ENCODE data around the gene WEE2. TPM values are rescaled to one million over a fixed set of nuclear protein-coding genes. Genes with fewer than 3 reads are reported as not detected.

The WEE2 gene
- polyA plus RNA-seq, 4 donors: 2.1 TPM; not detected in 3

- Histone ChIP-seq H3K27ac (ENCODE audit: low read depth in 1 of 3, low read length in 2 of 3) (peak overlapping the region in 1 of 3 donors; percentile 85), H3K9me3 (ENCODE audit: control insufficient read depth in 2 of 2, insufficient read depth in 1 of 2, low read depth in 1 of 2, low read length in 1 of 2) (no peaks in the 10 kb centered on the region), H3K27me3 (ENCODE audit: control insufficient read depth in 3 of 3, insufficient read depth in 3 of 3, low read length in 3 of 3) (no peaks in the 10 kb centered on the region), H3K4me3 (ENCODE audit: low read depth in 1 of 3, low read length in 3 of 3) (no peak overlapping the region), H3K4me1 (ENCODE audit: control insufficient read depth in 3 of 3, insufficient read depth in 2 of 3, low read depth in 1 of 3, low read length in 2 of 3) (peaks cover 0 to 35% (median 0%) of the 10 kb centered on the region in 3 donors), H3K36me3 (ENCODE audit: control insufficient read depth in 3 of 3, insufficient read depth in 2 of 3, low read depth in 1 of 3, low read length in 3 of 3) (no peaks in the 10 kb centered on the region)
- peak in 1 of 2 donors; percentile 79 for DNase-seq
- FAIRE-seq: no peak
- 80 to 88% (median 81%) methylated on average over 5 of the region's 5 CpGs for WGBS, 3 donors
Observed at GRCh38 chr7:141712603-141713255, 4.6 kb downstream of the WEE2 start.

- Histone ChIP-seq H3K4me1 (ENCODE audit: control insufficient read depth in 3 of 3, insufficient read depth in 2 of 3, low read depth in 1 of 3, low read length in 2 of 3) (peaks cover 0 to 35% (median 0%) of the 10 kb centered on the region in 3 donors), H3K9me3 (ENCODE audit: control insufficient read depth in 2 of 2, insufficient read depth in 1 of 2, low read depth in 1 of 2, low read length in 1 of 2) (no peaks in the 10 kb centered on the region), H3K27ac (ENCODE audit: low read depth in 1 of 3, low read length in 2 of 3) (peak overlapping the region in 1 of 3 donors; percentile 85), H3K27me3 (ENCODE audit: control insufficient read depth in 3 of 3, insufficient read depth in 3 of 3, low read length in 3 of 3) (no peaks in the 10 kb centered on the region), H3K36me3 (ENCODE audit: control insufficient read depth in 3 of 3, insufficient read depth in 2 of 3, low read depth in 1 of 3, low read length in 3 of 3) (no peaks in the 10 kb centered on the region), H3K4me3 (ENCODE audit: low read depth in 1 of 3, low read length in 3 of 3) (no peak overlapping the region)
- WGBS, 3 donors: 33 to 68% (median 54%) methylated on average over 1 of the region's 1 CpG
- FAIRE-seq (no peak), DNase-seq (peak in 1 of 2 donors; percentile 60)
Observed at GRCh38 chr7:141713890-141714289, 5.7 kb downstream of the WEE2 start.

GRCh38 chr7:141714571-141714970 is 6.4 kb downstream of the WEE2 start:
- Histone ChIP-seq H3K4me1 (ENCODE audit: control insufficient read depth in 3 of 3, insufficient read depth in 2 of 3, low read depth in 1 of 3, low read length in 2 of 3) (peaks cover 0 to 35% (median 0%) of the 10 kb centered on the region in 3 donors), H3K27ac (ENCODE audit: low read depth in 1 of 3, low read length in 2 of 3) (peak overlapping the region in 1 of 3 donors; percentile 85), H3K36me3 (ENCODE audit: control insufficient read depth in 3 of 3, insufficient read depth in 2 of 3, low read depth in 1 of 3, low read length in 3 of 3) (no peaks in the 10 kb centered on the region), H3K9me3 (ENCODE audit: control insufficient read depth in 2 of 2, insufficient read depth in 1 of 2, low read depth in 1 of 2, low read length in 1 of 2) (no peaks in the 10 kb centered on the region), H3K4me3 (ENCODE audit: low read depth in 1 of 3, low read length in 3 of 3) (peak overlapping the region in 1 of 3 donors; percentile 16), H3K27me3 (ENCODE audit: control insufficient read depth in 3 of 3, insufficient read depth in 3 of 3, low read length in 3 of 3) (no peaks in the 10 kb centered on the region)
- FAIRE-seq (no peak), DNase-seq (no peak)
- WGBS, 3 donors: 78 to 90% (median 81%) methylated on average over 2 of the region's 2 CpGs

GRCh38 chr7:141715018-141715417 is 6.9 kb downstream of the WEE2 start:
- peak overlapping the region in 1 of 3 donors; percentile 24 for H3K4me3 ChIP-seq (ENCODE audit: low read depth in 1 of 3, low read length in 3 of 3)
- DNase-seq: peak in 1 of 2 donors; percentile 75

GRCh38 chr7:141715794-141716689 is 7.9 kb downstream of the WEE2 start:
- peak overlapping the region in 1 of 3 donors; percentile 81 for H3K27ac ChIP-seq (ENCODE audit: low read depth in 1 of 3, low read length in 2 of 3)
- no peaks in the 10 kb centered on the region for H3K27me3 ChIP-seq (ENCODE audit: control insufficient read depth in 3 of 3, insufficient read depth in 3 of 3, low read length in 3 of 3)
- H3K4me1 ChIP-seq (ENCODE audit: control insufficient read depth in 3 of 3, insufficient read depth in 2 of 3, low read depth in 1 of 3, low read length in 2 of 3): peaks cover 0 to 39% (median 0%) of the 10 kb centered on the region in 3 donors
- no peak for DNase-seq
- no peaks in the 10 kb centered on the region for H3K9me3 ChIP-seq (ENCODE audit: control insufficient read depth in 2 of 2, insufficient read depth in 1 of 2, low read depth in 1 of 2, low read length in 1 of 2)
- H3K36me3 ChIP-seq (ENCODE audit: control insufficient read depth in 3 of 3, insufficient read depth in 2 of 3, low read depth in 1 of 3, low read length in 3 of 3): no peaks in the 10 kb centered on the region
- 69 to 87% (median 81%) methylated on average over 6 of the region's 6 CpGs for WGBS, 3 donors
- H3K4me3 ChIP-seq (ENCODE audit: low read depth in 1 of 3, low read length in 3 of 3): peak overlapping the region in 1 of 3 donors; percentile 24
- no peak for FAIRE-seq

More at GRCh38 chr7:141715018-141715417, 6.9 kb downstream of the WEE2 start:
- no peaks in the 10 kb centered on the region for H3K9me3 ChIP-seq (ENCODE audit: control insufficient read depth in 2 of 2, insufficient read depth in 1 of 2, low read depth in 1 of 2, low read length in 1 of 2)
- whole genome bisulfite sequencing, 3 donors: 48 to 50% (median 49%) methylated on average over 4 of the region's 4 CpGs
- peaks cover 0 to 35% (median 0%) of the 10 kb centered on the region in 3 donors for H3K4me1 ChIP-seq (ENCODE audit: control insufficient read depth in 3 of 3, insufficient read depth in 2 of 3, low read depth in 1 of 3, low read length in 2 of 3)
- H3K27me3 ChIP-seq (ENCODE audit: control insufficient read depth in 3 of 3, insufficient read depth in 3 of 3, low read length in 3 of 3): no peaks in the 10 kb centered on the region
- no peak for FAIRE-seq
- H3K36me3 ChIP-seq (ENCODE audit: control insufficient read depth in 3 of 3, insufficient read depth in 2 of 3, low read depth in 1 of 3, low read length in 3 of 3): no peaks in the 10 kb centered on the region
- H3K27ac ChIP-seq (ENCODE audit: low read depth in 1 of 3, low read length in 2 of 3): peak overlapping the region in 1 of 3 donors; percentile 85

DNA sequence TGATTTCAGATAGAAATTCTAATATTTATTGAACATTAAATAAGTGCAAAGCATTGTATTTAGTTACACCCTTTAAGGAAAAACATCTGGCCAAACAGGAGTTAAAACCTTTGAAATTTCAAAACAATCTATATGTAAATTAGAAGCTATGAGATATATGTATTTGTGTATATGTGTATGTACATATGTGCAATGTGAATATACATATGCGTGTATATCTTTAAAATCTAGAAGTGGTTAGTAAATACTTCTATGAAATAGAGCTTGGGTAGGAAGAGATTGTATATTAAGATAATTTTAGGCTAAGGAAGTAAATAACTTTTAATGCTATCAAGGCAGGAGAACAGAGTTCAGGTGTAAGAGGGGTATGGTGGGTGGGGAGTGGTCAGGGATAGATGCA is 9.3 kb downstream of the WEE2 start:
- Histone ChIP-seq H3K4me3 (ENCODE audit: low read depth in 1 of 3, low read length in 3 of 3) (no peak overlapping the region), H3K9me3 (ENCODE audit: control insufficient read depth in 2 of 2, insufficient read depth in 1 of 2, low read depth in 1 of 2, low read length in 1 of 2) (no peaks in the 10 kb centered on the region), H3K4me1 (ENCODE audit: control insufficient read depth in 3 of 3, insufficient read depth in 2 of 3, low read depth in 1 of 3, low read length in 2 of 3) (peaks cover 0 to 31% (median 0%) of the 10 kb centered on the region in 3 donors), H3K36me3 (ENCODE audit: control insufficient read depth in 3 of 3, insufficient read depth in 2 of 3, low read depth in 1 of 3, low read length in 3 of 3) (no peaks in the 10 kb centered on the region), H3K27me3 (ENCODE audit: control insufficient read depth in 3 of 3, insufficient read depth in 3 of 3, low read length in 3 of 3) (no peaks in the 10 kb centered on the region), H3K27ac (ENCODE audit: low read depth in 1 of 3, low read length in 2 of 3) (no peak overlapping the region)
- WGBS, 3 donors: 93 to 100% (median 94%) methylated on average over 1 of the region's 1 CpG
- DNase-seq (no peak), FAIRE-seq (no peak)

DNA sequence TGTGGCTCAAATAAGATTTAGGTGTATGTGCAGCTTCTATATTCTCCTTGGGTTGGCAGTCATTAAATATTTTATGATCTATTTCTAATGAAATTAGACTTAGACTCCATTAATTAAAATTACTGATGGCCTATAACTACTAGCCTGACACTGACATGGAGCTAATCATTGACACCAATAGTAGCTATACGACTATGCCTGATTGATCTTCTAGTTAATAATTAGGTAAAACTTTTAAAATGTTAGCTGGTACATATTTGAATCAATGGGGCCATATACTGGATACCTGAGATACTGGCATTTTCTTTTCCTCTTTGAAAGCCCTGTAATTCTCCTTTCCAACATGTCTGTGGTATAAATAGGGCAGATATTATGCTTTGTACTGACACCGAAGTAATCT is 14.4 kb downstream of the WEE2 start:
- DNase-seq (no peak), FAIRE-seq (no peak)
- Histone ChIP-seq H3K27ac (ENCODE audit: low read depth in 1 of 3, low read length in 2 of 3) (no peak overlapping the region), H3K4me3 (ENCODE audit: low read depth in 1 of 3, low read length in 3 of 3) (no peak overlapping the region), H3K27me3 (ENCODE audit: control insufficient read depth in 3 of 3, insufficient read depth in 3 of 3, low read length in 3 of 3) (no peaks in the 10 kb centered on the region), H3K36me3 (ENCODE audit: control insufficient read depth in 3 of 3, insufficient read depth in 2 of 3, low read depth in 1 of 3, low read length in 3 of 3) (peaks cover 0 to 2% (median 0%) of the 10 kb centered on the region in 3 donors), H3K9me3 (ENCODE audit: control insufficient read depth in 2 of 2, insufficient read depth in 1 of 2, low read depth in 1 of 2, low read length in 1 of 2) (no peaks in the 10 kb centered on the region), H3K4me1 (ENCODE audit: control insufficient read depth in 3 of 3, insufficient read depth in 2 of 3, low read depth in 1 of 3, low read length in 2 of 3) (peaks cover 0 to 4% (median 0%) of the 10 kb centered on the region in 3 donors)
- WGBS, 3 donors: 38 to 67% (median 62%) methylated on average over 2 of the region's 2 CpGs

DNA sequence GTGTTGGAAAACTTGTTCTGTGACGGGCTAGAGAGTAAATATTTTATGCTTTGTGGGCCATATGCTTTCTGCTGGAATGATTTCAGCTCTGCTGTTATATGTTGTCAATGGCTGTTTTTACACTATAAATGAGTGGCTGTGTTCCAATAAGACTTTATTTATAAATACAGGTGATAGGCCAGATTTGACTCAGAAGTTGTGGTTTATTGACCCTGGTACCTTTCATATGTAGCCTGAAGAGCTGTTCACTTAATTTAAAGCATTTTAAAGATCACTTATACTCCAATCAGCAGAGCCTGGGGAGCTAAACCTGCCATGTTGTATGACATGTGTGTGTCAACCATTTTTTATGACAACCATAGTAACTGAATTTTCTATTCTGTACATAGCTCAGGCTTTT is 20.9 kb downstream of the WEE2 start:
- WGBS, 3 donors: 82 to 91% (median 82%) methylated on average over 1 of the region's 1 CpG
- no peaks in the 10 kb centered on the region for H3K4me1 ChIP-seq (ENCODE audit: control insufficient read depth in 3 of 3, insufficient read depth in 2 of 3, low read depth in 1 of 3, low read length in 2 of 3)
- H3K4me3 ChIP-seq (ENCODE audit: low read depth in 1 of 3, low read length in 3 of 3): no peak overlapping the region
- peaks cover 0 to 2% (median 0%) of the 10 kb centered on the region in 3 donors for H3K36me3 ChIP-seq (ENCODE audit: control insufficient read depth in 3 of 3, insufficient read depth in 2 of 3, low read depth in 1 of 3, low read length in 3 of 3)
- FAIRE-seq (no peak), DNase-seq (no peak)
- no peak overlapping the region for H3K27ac ChIP-seq (ENCODE audit: low read depth in 1 of 3, low read length in 2 of 3)
- no peaks in the 10 kb centered on the region for H3K27me3 ChIP-seq (ENCODE audit: control insufficient read depth in 3 of 3, insufficient read depth in 3 of 3, low read length in 3 of 3)
- no peaks in the 10 kb centered on the region for H3K9me3 ChIP-seq (ENCODE audit: control insufficient read depth in 2 of 2, insufficient read depth in 1 of 2, low read depth in 1 of 2, low read length in 1 of 2)

Data from small intestine (tissue), 7 donors.